Esophagus squamous epithelium (tissue), 4 donors: ENCODE measurements around the gene RNF169.
A peak's percentile ranks its signal among the peaks of the same experiment; 100 is the strongest.

Experiments used
- CTCF ChIP-seq, 6 experiments: fragments of 450-650 bp in 4 of 6; fragments of 200-600 bp in 2 of 6; sonication (generic) in 2 of 6; IDR thresholded peaks; one replicate each; pipeline ENCODE4 v1.5.1; 2016 to 2019; ENCODE audit warnings: antibody characterized with exemption in 6 of 6, mild to moderate bottlenecking in 4 of 6, moderate library complexity in 4 of 6
- POLR2A ChIP-seq, 4 donors: fragments of 450-650 bp; IDR thresholded peaks; one replicate each; pipeline ENCODE4 v1.6.1; 2017; ENCODE audit warnings: antibody characterized with exemption in 4 of 4, mild to moderate bottlenecking in 4 of 4, moderate library complexity in 3 of 4

GRCh38 chr11:74726547-74727182 is 22.0 kb upstream of the RNF169 start:
- TF ChIP-seq CTCF (IDR thresholded peaks at IDR 0.05), result peak; percentile 67 to 91 (median 86)
- no peak for TF ChIP-seq POLR2A (IDR thresholded peaks at IDR 0.05)
